ENCODE data around the gene UNC13C. TPM values are rescaled to one million over a fixed set of nuclear protein-coding genes. Genes with fewer than 3 reads are reported as not detected.
A peak's percentile ranks its signal among the peaks of the same experiment; 100 is the strongest.

UNC13C gene
- polyA plus RNA-seq, 6 donors from 2014 or later, result not detected

DNA sequence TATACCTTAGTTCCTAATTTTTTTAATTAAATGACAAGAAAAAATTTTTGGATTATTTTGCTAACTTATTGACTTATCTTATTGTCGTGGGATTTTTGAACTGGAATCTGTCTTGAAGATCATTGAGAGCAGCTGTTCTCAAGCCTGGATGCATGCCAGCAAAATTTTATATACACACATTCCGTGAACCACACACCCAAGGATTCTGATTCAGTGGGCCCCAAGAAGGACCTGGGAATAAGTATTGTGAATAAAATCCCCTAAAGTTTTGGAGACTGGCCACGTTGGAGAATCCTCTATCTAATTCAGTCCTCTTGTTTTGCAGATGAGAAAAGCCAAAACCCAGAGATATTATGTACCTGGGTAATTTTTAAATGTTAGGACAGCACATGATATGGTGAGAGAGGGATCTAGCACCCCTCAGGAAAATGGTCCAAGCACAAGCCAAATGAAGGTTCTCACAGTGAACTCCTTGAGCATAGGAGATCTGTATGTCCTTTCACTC lies 55.2 kb downstream of the UNC13C start:
- Mint-ChIP-seq H3K9me3 (peaks cover 0 to 6% (median 0%) of the 10 kb centered on the region in 7 donors), H3K27ac (no peak overlapping the region), H3K4me1 (no peaks in the 10 kb centered on the region), H3K27me3 (no peaks in the 10 kb centered on the region), H3K4me3 (no peak overlapping the region), H3K36me3 (no peaks in the 10 kb centered on the region)
- ATAC-seq (ENCODE audit: low read depth in 2 of 2) (no peak), DNase-seq (no peak)

DNA sequence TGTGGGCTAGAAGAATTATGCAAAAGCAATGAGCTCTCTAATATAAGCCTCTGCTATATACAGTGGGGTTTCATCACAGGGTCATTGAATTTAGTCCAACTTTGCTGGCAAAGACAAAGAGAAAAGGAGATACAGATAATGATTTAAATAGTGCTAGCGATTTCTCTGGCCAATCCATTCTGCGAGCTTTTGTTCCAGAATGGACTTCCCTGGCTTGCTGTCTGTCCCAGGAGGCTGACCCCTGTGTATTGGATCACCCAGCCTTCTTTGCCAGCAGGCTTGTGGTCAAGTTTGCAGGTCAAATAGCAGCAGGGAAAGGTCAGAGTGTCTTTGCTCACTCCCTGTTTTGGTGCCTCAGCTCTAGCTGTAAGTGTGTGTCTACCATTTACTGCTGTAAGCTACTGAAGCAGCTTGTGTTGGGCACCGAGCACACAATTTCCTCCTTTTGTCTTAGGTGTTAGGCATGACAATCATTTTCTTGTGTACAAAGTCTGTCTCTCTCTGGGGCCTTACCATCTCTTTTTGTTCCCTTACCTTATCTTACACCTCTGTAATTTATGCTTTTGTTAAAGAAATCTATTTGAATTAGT lies 55.7 kb downstream of the UNC13C start:
- no peak for DNase-seq
- Mint-ChIP-seq H3K27me3 (no peaks in the 10 kb centered on the region), H3K9me3 (peaks cover 0 to 4% (median 0%) of the 10 kb centered on the region in 7 donors), H3K4me3 (no peak overlapping the region), H3K4me1 (no peaks in the 10 kb centered on the region), H3K27ac (no peak overlapping the region), H3K36me3 (no peaks in the 10 kb centered on the region)
- ATAC-seq (ENCODE audit: low read depth in 2 of 2), result no peak

DNA sequence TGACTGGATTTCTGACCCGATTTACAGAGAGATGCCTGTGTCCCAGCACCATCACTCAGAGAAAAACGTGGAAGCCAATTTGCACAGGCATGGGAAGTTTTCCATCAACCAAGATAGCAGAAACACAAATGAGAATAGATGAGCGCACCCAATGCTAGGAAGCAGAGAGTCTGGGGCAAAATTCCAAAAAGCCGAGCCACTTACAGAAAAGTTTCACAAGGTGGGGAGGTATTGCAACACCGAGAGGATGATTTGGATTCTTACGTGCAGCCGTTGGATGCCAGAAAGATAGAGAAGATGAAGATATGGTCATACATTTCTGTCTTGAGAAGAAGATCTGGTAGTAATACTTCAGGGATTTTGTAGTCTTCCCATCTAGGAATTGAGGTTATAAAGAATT lies 57.4 kb downstream of the UNC13C start:
- Mint-ChIP-seq H3K9me3 (peaks cover 0 to 5% (median 0%) of the 10 kb centered on the region in 7 donors), H3K27ac (no peak overlapping the region), H3K36me3 (no peaks in the 10 kb centered on the region), H3K27me3 (no peaks in the 10 kb centered on the region), H3K4me3 (no peak overlapping the region), H3K4me1 (no peaks in the 10 kb centered on the region)
- no peak for ATAC-seq (ENCODE audit: low read depth in 2 of 2)
- no peak for DNase-seq

DNA sequence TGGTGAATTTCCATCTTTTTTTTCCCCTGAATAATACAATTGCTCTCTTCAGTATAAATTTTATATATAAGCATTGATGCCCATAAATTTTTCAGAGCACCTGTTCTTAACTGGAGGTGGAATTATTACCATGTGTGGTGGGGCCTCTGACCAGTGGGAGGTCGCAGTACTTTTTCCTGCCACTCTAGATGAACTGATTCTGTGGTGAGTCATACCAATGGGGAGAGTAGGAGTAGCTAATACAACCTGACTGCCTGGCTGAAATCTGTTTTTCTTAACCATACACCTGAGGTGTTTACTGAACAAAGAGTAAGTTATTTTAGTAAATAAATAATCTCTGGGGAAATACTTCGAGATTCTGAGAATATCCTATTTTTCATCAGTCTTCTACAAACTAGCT lies 67.2 kb downstream of the UNC13C start:
- DNase-seq (no peak), ATAC-seq (ENCODE audit: low read depth in 2 of 2) (no peak)
- H3K36me3 Mint-ChIP-seq, result no peaks in the 10 kb centered on the region
- no peak overlapping the region for H3K4me3 Mint-ChIP-seq
- no peaks in the 10 kb centered on the region for H3K27me3 Mint-ChIP-seq
- H3K4me1 Mint-ChIP-seq, result no peaks in the 10 kb centered on the region
- H3K27ac Mint-ChIP-seq, result no peak overlapping the region
- peaks cover 0 to 7% (median 0%) of the 10 kb centered on the region in 7 donors for H3K9me3 Mint-ChIP-seq

DNA sequence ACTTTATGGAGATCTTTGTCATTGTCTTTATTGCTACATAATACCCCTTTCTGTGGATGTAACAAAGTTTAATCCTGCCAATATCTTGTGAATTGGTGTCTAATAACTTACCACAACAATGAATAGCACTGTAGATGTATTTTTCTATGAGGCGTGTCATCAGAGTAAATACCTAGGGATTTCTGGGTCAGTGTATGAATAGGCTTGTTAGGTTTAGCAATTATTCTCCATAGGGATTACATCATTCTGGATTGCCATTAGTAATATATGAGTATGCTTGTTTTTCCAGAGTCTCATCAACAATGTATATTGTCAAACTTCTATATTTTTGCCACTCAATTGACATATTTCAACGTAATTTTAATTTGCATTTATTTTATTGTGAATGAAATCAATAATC lies 67.9 kb downstream of the UNC13C start:
- no peak overlapping the region for H3K27ac Mint-ChIP-seq
- no peaks in the 10 kb centered on the region for H3K36me3 Mint-ChIP-seq
- H3K9me3 Mint-ChIP-seq, result peaks cover 0 to 7% (median 0%) of the 10 kb centered on the region in 7 donors
- H3K4me1 Mint-ChIP-seq, result no peaks in the 10 kb centered on the region
- DNase-seq (no peak), ATAC-seq (ENCODE audit: low read depth in 2 of 2) (no peak)
- no peak overlapping the region for H3K4me3 Mint-ChIP-seq
- H3K27me3 Mint-ChIP-seq, result no peaks in the 10 kb centered on the region

DNA sequence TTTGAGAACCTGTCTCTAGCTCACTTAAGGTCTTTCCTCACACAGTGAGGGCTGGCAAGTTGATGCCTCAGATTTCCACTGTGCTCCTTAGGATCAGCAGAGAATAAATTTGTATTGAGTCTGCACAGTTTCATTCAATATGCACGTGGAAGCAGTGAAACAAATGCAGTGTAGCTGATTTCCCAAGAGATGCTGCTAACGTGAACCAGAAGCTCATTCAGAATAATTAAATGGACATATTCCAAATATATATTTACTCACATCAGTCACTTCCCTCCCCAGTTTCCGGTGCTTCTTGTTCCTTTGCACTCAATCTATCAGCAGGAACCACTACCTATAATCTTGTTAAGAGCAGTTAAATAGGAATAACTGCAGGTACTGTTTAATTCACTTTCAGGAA lies 86.1 kb downstream of the UNC13C start:
- Mint-ChIP-seq H3K27ac (no peak overlapping the region), H3K9me3 (peaks cover 0 to 7% (median 4%) of the 10 kb centered on the region in 7 donors)
- no peak for DNase-seq

DNA sequence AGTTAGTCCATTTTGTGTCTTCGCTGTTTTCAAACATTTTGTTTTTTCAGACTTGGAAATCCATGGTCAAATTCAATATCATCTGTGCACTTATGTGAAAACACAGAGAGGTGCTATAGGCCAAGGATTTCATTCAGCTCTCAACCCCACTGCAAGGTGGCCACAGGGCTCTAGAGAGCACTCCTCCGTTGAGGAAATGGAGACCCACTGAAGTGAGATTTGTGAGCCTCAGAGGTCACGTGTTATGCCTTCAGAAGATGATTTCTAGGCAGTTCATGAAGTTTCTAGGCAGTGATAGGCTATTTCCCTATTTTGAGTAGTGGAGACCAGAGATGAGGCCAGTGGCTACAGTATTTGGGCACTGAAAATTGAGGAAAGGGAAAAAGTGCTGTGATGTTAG lies 88.2 kb downstream of the UNC13C start:
- no peak for DNase-seq
- H3K27me3 Mint-ChIP-seq, result no peaks in the 10 kb centered on the region
- H3K4me1 Mint-ChIP-seq, result no peaks in the 10 kb centered on the region
- peaks cover 0 to 7% (median 2%) of the 10 kb centered on the region in 7 donors for H3K9me3 Mint-ChIP-seq
- no peaks in the 10 kb centered on the region for H3K36me3 Mint-ChIP-seq
- no peak overlapping the region for H3K27ac Mint-ChIP-seq
- no peak overlapping the region for H3K4me3 Mint-ChIP-seq
- ATAC-seq (ENCODE audit: low read depth in 2 of 2), result no peak

More for the DNA sequence above, 86.1 kb downstream of the UNC13C start:
- H3K36me3 Mint-ChIP-seq, result no peaks in the 10 kb centered on the region
- H3K27me3 Mint-ChIP-seq, result no peaks in the 10 kb centered on the region
- H3K4me1 Mint-ChIP-seq, result no peaks in the 10 kb centered on the region
- H3K4me3 Mint-ChIP-seq, result no peak overlapping the region
- no peak for ATAC-seq (ENCODE audit: low read depth in 2 of 2)

DNA sequence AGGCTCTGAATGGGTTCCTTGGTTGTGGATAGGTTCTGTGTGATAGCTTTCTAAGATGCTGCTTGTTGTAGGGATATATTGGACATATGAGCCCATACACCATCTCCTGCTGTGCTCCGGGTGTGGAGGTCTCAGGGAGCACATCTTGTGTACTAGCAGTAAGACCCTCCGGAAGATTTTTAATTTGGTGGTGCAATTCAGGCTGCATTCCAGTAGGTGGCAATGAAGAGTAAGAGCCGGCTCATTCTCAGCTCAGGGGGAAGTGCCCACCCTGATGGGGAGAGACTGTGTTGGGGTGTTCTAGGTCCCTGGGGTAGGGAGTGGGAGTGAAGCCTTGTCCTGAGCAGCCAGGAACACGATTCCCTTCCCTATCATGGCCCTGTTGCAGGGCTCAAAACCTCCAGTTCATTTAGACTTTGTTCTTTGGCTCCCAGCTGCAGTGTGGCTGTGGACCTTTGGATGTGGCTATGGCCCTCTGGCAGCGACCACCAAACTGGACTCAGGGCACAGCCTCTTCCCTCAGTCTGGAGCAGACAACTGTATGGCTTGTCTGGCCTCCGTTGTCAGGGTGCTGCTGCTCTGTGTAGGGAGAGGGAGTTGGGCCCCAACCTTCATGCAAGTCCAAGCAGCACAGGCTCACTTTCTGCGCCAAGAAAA lies 104.7 kb downstream of the UNC13C start:
- DNase-seq, result no peak
- no peaks in the 10 kb centered on the region for H3K9me3 Mint-ChIP-seq
- ATAC-seq (ENCODE audit: low read depth in 2 of 2), result no peak
- H3K4me3 Mint-ChIP-seq, result peak overlapping the region in 1 of 8 donors; percentile 37
- no peak overlapping the region for H3K27ac Mint-ChIP-seq
- H3K36me3 Mint-ChIP-seq, result no peaks in the 10 kb centered on the region
- H3K4me1 Mint-ChIP-seq, result no peaks in the 10 kb centered on the region
- peaks cover 4 to 21% (median 8%) of the 10 kb centered on the region in 3 donors for H3K27me3 Mint-ChIP-seq

DNA sequence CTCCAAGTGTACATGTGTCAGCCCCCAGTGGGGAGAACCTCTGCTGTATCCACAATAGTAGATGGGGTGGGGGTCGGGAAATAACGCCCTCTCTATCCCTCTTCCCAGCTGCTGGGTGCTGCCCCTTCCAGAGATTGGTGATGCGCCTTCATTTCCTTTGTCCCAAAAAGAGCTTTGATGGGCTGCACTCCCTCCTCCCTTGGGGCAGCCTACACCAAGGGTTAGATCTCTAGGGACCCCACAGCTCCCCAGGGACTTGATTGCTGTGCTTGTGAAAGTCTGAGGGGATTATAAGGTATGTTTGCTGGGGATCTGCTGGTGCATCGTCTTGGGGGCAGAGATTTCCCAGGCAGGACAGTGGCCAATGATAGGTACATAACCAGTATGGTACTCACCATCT lies 105.3 kb downstream of the UNC13C start:
- peaks cover 4 to 21% (median 8%) of the 10 kb centered on the region in 3 donors for H3K27me3 Mint-ChIP-seq
- ATAC-seq (ENCODE audit: low read depth in 2 of 2), result no peak
- H3K27ac Mint-ChIP-seq, result peak overlapping the region in 1 of 6 donors; percentile 38
- H3K36me3 Mint-ChIP-seq, result no peaks in the 10 kb centered on the region
- H3K9me3 Mint-ChIP-seq, result no peaks in the 10 kb centered on the region
- H3K4me1 Mint-ChIP-seq, result no peaks in the 10 kb centered on the region
- H3K4me3 Mint-ChIP-seq, result no peak overlapping the region
- no peak for DNase-seq

DNA sequence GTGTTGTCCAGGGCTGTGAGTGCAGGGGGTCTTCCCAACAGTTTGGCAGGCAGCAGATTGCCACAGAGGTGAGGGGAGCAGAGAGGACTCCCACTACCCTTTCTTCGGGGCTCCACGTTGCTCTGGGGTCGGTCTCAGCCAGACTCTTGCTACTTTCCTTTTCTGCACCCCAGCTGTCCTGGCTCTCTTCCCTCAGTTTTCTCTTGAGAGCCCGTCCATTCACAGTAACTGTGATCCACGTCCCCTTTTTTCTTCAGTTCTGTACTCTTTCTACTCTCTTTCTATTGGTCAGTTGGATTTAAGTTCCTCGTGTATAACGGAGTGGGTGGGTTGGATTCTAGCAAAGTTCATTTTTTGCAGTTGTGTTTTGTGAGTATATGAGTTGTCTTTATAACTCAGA lies 105.8 kb downstream of the UNC13C start:
- no peak overlapping the region for H3K27ac Mint-ChIP-seq
- H3K9me3 Mint-ChIP-seq, result no peaks in the 10 kb centered on the region
- ATAC-seq (ENCODE audit: low read depth in 2 of 2) (no peak), DNase-seq (no peak)
- H3K27me3 Mint-ChIP-seq, result peaks cover 4 to 21% (median 8%) of the 10 kb centered on the region in 3 donors
- H3K4me3 Mint-ChIP-seq, result no peak overlapping the region
- no peaks in the 10 kb centered on the region for H3K36me3 Mint-ChIP-seq
- no peaks in the 10 kb centered on the region for H3K4me1 Mint-ChIP-seq

DNA sequence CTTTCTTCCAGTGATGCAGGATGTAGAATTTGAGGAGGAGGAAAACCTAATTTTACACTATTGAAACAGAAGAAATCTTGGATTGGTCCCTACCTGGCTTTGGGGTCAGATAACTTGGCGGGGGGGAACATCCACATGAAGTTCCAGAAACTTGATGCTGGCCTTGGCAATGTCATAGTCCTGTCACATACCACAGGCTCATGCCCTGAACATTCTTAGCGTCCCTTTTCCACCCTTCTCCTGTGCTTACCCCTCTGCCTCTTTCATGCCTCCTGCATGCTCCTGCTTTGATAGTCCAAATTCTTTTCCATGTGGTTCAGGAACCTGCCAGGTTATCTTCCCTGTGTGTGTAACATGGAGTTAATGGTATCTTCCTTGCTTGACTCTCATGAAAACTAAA lies 110.6 kb downstream of the UNC13C start:
- DNase-seq, result no peak
- Mint-ChIP-seq H3K4me3 (no peak overlapping the region), H3K9me3 (no peaks in the 10 kb centered on the region), H3K27ac (no peak overlapping the region), H3K27me3 (peaks cover 4 to 6% (median 6%) of the 10 kb centered on the region in 3 donors), H3K36me3 (no peaks in the 10 kb centered on the region), H3K4me1 (no peaks in the 10 kb centered on the region)
- no peak for ATAC-seq (ENCODE audit: low read depth in 2 of 2)

DNA sequence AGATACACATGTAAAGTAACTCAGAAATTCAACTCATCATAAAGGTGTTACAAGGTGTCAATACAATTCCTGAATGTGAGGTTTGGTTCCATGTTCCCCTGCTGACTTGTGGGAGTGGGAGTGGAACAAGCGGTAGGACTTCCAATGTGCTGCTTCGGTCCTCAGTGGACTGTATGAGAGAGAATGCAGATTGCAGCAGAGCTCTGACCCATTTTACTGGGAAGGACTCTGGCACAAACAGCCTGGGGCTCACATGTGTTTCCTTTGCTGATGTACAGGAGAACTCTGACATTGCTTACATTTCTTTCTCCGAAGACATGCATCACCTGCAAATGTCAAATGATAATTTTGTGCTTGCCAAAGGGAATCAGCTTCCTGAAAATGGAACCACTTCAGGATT lies 111.5 kb downstream of the UNC13C start:
- Mint-ChIP-seq H3K27ac (no peak overlapping the region), H3K4me1 (no peaks in the 10 kb centered on the region), H3K27me3 (peaks cover 0 to 4% (median 0%) of the 10 kb centered on the region in 3 donors), H3K4me3 (no peak overlapping the region), H3K36me3 (no peaks in the 10 kb centered on the region), H3K9me3 (no peaks in the 10 kb centered on the region)
- ATAC-seq (ENCODE audit: low read depth in 2 of 2) (no peak), DNase-seq (no peak)

DNA sequence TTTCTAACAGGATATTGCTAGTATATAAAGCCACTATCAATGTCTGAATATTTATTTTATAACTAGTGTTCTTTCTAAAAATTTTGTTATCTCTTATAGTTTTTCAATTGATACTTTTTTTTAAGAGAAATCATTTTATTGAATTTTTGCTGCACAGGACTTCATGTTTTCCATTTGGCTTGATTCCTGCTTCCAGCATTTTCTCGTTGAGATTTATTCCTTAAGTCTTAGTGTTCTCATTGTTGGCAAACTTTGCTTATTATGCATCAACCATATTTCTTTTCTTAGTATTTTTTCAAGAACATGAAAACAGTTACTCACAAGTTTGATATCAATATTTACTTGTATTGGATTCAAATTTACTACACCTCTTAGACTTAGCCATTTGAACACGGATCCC lies 113.4 kb downstream of the UNC13C start:
- no peaks in the 10 kb centered on the region for H3K36me3 Mint-ChIP-seq
- H3K27ac Mint-ChIP-seq, result no peak overlapping the region
- H3K4me1 Mint-ChIP-seq, result no peaks in the 10 kb centered on the region
- no peak overlapping the region for H3K4me3 Mint-ChIP-seq
- ATAC-seq (ENCODE audit: low read depth in 2 of 2), result no peak
- no peak for DNase-seq
- H3K27me3 Mint-ChIP-seq, result no peaks in the 10 kb centered on the region
- no peaks in the 10 kb centered on the region for H3K9me3 Mint-ChIP-seq

DNA sequence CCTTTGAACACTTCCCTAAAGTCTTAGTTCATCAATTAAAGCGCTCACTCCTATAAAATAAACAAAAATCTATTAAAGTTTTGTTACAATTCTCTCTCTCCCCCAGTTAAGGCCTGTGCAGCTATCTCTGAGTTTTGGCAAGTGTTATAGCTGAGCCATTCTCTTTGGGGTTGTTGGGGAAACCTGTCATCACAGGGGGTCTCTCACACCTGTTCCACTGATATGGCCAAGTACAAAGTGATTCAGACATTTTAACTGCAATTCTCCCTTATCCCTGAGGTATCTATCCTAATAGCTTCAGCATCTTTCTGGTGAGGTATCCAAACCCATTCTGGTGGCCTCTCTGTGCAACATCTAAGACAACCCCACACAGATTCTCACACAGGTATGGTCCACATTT lies 116.4 kb downstream of the UNC13C start:
- H3K9me3 Mint-ChIP-seq, result no peaks in the 10 kb centered on the region
- no peak overlapping the region for H3K27ac Mint-ChIP-seq
- ATAC-seq (ENCODE audit: low read depth in 2 of 2) (no peak), DNase-seq (no peak)
- H3K4me3 Mint-ChIP-seq, result no peak overlapping the region
- no peaks in the 10 kb centered on the region for H3K4me1 Mint-ChIP-seq
- H3K36me3 Mint-ChIP-seq, result no peaks in the 10 kb centered on the region
- H3K27me3 Mint-ChIP-seq, result no peaks in the 10 kb centered on the region
